IMR-90 (cell line): ENCODE measurements around the gene USP25. TPM values are rescaled to one million over a fixed set of nuclear protein-coding genes. Genes with fewer than 3 reads are reported as not detected.

ENCODE experiments used
- ATAC-seq: fragments of 200-7000 bp; cut with Tn5 transposase; 2 replicates; pipeline ENCODE4 v1.9.1; 2020; ENCODE audit warnings: low read depth, mild to moderate bottlenecking, moderate library complexity
- BruUV-seq: library from RNA; stranded (reverse); fragments of 400-500 nt; replicated peaks from 2 replicates; lab custom pipeline; 2021; lab: Mats Ljungman, UMichigan
- CTCF ChIA-PET: fragments of 300-600 bp; formaldehyde crosslinking; extraction: SDS; loops from one replicate; lab custom pipeline; 2021; ENCODE audit warnings: antibody characterized with exemption; lab: Yijun Ruan, JAX
- POLR2A ChIA-PET: fragments of 300-600 bp; sonication (Branson Sonifier 250); formaldehyde crosslinking; loops from one replicate; lab custom pipeline; 2022; ENCODE audit warnings: antibody characterized with exemption; ENCODE audit not compliant: unreplicated experiment; lab: Charles Lee
- DNase-seq: peaks from one replicate; pipeline ENCODE4 v3.0.0; 2013
- H2AFZ ChIP-seq: replicated peaks from 2 replicates; pipeline ENCODE3; 2013; ENCODE audit warnings: low read length, mild to moderate bottlenecking; ENCODE audit not compliant: poor library complexity
- H2AK5ac ChIP-seq: 2 replicates; pipeline ENCODE4 v1.6.1; 2013; ENCODE audit warnings: low read depth, low read length, inconsistent platforms
- H2AK9ac ChIP-seq: replicated peaks from 2 replicates; pipeline ENCODE3; 2013; ENCODE audit warnings: mild to moderate bottlenecking, low read depth, low read length, moderate library complexity; ENCODE audit not compliant: poor library complexity
- H2BK120ac ChIP-seq: 2 replicates; pipeline ENCODE4 v1.6.1; 2013; ENCODE audit warnings: low read depth, low read length, inconsistent platforms
- H2BK15ac ChIP-seq: 3 replicates; pipeline ENCODE4 v1.6.1; 2013; ENCODE audit warnings: low read depth, low read length, inconsistent platforms
- H2BK20ac ChIP-seq: 2 replicates; pipeline ENCODE4 v1.6.1; 2013; ENCODE audit warnings: low read depth, mild to moderate bottlenecking, inconsistent platforms, low read length, moderate library complexity
- H2BK5ac ChIP-seq: 2 replicates; pipeline ENCODE4 v1.6.1; 2013; ENCODE audit warnings: mild to moderate bottlenecking, low read depth, low read length, inconsistent platforms; ENCODE audit not compliant: poor library complexity, severe bottlenecking
- H3K14ac ChIP-seq: replicated peaks from 2 replicates; pipeline ENCODE4 v1.6.1; 2013; ENCODE audit warnings: low read depth, low read length, inconsistent platforms
- H3K18ac ChIP-seq: 2 replicates; pipeline ENCODE4 v1.6.1; 2013; ENCODE audit warnings: low read depth, low read length, control low read depth
- H3K23ac ChIP-seq: 2 replicates; pipeline ENCODE4 v1.6.1; 2013; ENCODE audit warnings: low read depth, low read length, inconsistent platforms
- H3K27ac ChIP-seq: 2 replicates; pipeline ENCODE4 v1.5.1; 2013; ENCODE audit warnings: mild to moderate bottlenecking, control low read depth, low read length; ENCODE audit not compliant: insufficient read depth
- H3K27me3 ChIP-seq: 2 replicates; pipeline ENCODE4 v1.6.1; 2013; ENCODE audit warnings: low read length; ENCODE audit not compliant: control insufficient read depth, insufficient read depth
- H3K36me3 ChIP-seq: 2 replicates; pipeline ENCODE4 v1.6.1; 2013; ENCODE audit warnings: low read length, mixed read lengths; ENCODE audit not compliant: control insufficient read depth, insufficient read depth
- H3K4ac ChIP-seq: 2 replicates; pipeline ENCODE4 v1.6.1; 2013; ENCODE audit warnings: low read depth, low read length, inconsistent platforms
- H3K4me1 ChIP-seq: 2 replicates; pipeline ENCODE4 v1.6.1; 2013; ENCODE audit warnings: low read length, mixed read lengths; ENCODE audit not compliant: control insufficient read depth, insufficient read depth
- H3K4me2 ChIP-seq: 2 replicates; pipeline ENCODE4 v1.6.1; 2013; ENCODE audit warnings: low read depth, mild to moderate bottlenecking, control low read depth, low read length, moderate library complexity
- H3K4me3 ChIP-seq: 2 replicates; pipeline ENCODE4 v1.5.1; 2013; ENCODE audit warnings: low read depth, mild to moderate bottlenecking, control low read depth, low read length, moderate library complexity; ENCODE audit not compliant: insufficient read depth
- H3K56ac ChIP-seq: 2 replicates; pipeline ENCODE4 v1.6.1; 2013; ENCODE audit warnings: low read length, inconsistent platforms; ENCODE audit not compliant: insufficient read depth; ENCODE audit errors: extremely low read depth
- H3K79me1 ChIP-seq, 2 experiments: 2 replicates each; pipeline ENCODE4 v1.6.1; 2013; ENCODE audit warnings: low read length in 2 of 2, inconsistent platforms in 1 of 2, low read depth in 1 of 2
- H3K9ac ChIP-seq: 2 replicates; pipeline ENCODE4 v1.6.1; 2013; ENCODE audit warnings: low read depth, low read length, control low read depth
- H3K9me1 ChIP-seq: 2 replicates; pipeline ENCODE4 v1.6.1; 2013; ENCODE audit warnings: low read length, inconsistent platforms; ENCODE audit not compliant: insufficient read depth
- H3K9me3 ChIP-seq: 2 replicates; pipeline ENCODE4 v1.6.1; 2013; ENCODE audit warnings: low read length; ENCODE audit not compliant: control insufficient read depth, insufficient read depth
- H4K20me1 ChIP-seq: 2 replicates; pipeline ENCODE4 v1.6.1; 2013; ENCODE audit warnings: low read length, inconsistent platforms; ENCODE audit not compliant: insufficient read depth
- H4K5ac ChIP-seq: 2 replicates; pipeline ENCODE4 v1.6.1; 2013; ENCODE audit warnings: mild to moderate bottlenecking, low read depth, low read length, control low read depth
- H4K8ac ChIP-seq, 2 experiments: 2 replicates each; pipeline ENCODE4 v1.6.1; 2013; ENCODE audit warnings: low read depth in 2 of 2, low read length in 2 of 2, control low read depth in 1 of 2, inconsistent platforms in 1 of 2
- H4K91ac ChIP-seq: 2 replicates; pipeline ENCODE4 v1.6.1; 2013; ENCODE audit warnings: low read depth, low read length, inconsistent platforms; ENCODE audit not compliant: insufficient read depth
- MAFK ChIP-seq: IDR thresholded peaks from 2 replicates; pipeline ENCODE4 v1.6.1; 2012; ENCODE audit warnings: low read depth, low read length, improper control_type of control experiment
- RCOR1 ChIP-seq: IDR thresholded peaks from 2 replicates; pipeline ENCODE4 v1.6.1; 2012; ENCODE audit warnings: mild to moderate bottlenecking, low read length, improper control_type of control experiment; ENCODE audit not compliant: insufficient replicate concordance
- SMC3 ChIP-seq: fragments of 150-350 bp; IDR thresholded peaks from 2 replicates; pipeline ENCODE4 v1.6.1; 2016; ENCODE audit warnings: low read depth, mild to moderate bottlenecking, antibody characterized with exemption, low read length, moderate library complexity
- WGBS, 2 experiments: methylation state at CpG; one replicate each; pipeline versions ENCODE4 v1.1.5 to v1.1.7; 2013; ENCODE audit warnings: missing lambda C conversion rate in 2 of 2; ENCODE audit not compliant: insufficient read length in 1 of 2; ENCODE audit errors: extremely low coverage in 2 of 2; 5-methylcytosine and 5-hydroxymethylcytosine counted together
- dilution Hi-C: fragments of 300-500 bp; cut with HindIII; formaldehyde crosslinking; loops from one replicate; pipeline ENCODE4 v1.14.3; 2018; ENCODE audit warnings: low sequenced_read_pairs; ENCODE audit not compliant: unreplicated experiment
- in situ Hi-C: fragments of 300-500 bp; cut with MboI; formaldehyde crosslinking; loops from 3 replicates; pipeline ENCODE4 v1.14.3; 2019; ENCODE audit warnings: low sequenced_read_pairs, inconsistent platforms, mixed read lengths
- intact Hi-C: fragments of 100-400 bp; cut with micrococcal nuclease; formaldehyde crosslinking; loops from 2 replicates; pipeline ENCODE4 v1.10.0; 2022
- polyA plus RNA-seq, 3 experiments: library from polyadenylated mRNA; depleted of rRNA; stranded (reverse); fragments of >200 nt; gene quantifications; 2 replicates each; pipeline ENCODE4 v1.2.3, GENCODE V29; 2012; ENCODE audit warnings: low replicate concordance in 1 of 3
- total RNA-seq: library from RNA; depleted of rRNA; stranded (reverse); fragments of >200 nt; gene quantifications from 2 replicates; pipeline ENCODE4 v1.2.3, GENCODE V29; 2012
- TF ChIP-seq, protein P1 (sequence below): fragments of 150-350 bp; IDR thresholded peaks from 2 replicates; pipeline ENCODE4 v1.6.1; 2017; ENCODE audit warnings: mild to moderate bottlenecking, antibody characterized with exemption, low read length, low read depth

USP25 gene
- total and polyA plus RNA-seq, 2 of the 4 experiments (the other 2 are of a cell fraction): 9.3 to 23.3 TPM

DNA sequence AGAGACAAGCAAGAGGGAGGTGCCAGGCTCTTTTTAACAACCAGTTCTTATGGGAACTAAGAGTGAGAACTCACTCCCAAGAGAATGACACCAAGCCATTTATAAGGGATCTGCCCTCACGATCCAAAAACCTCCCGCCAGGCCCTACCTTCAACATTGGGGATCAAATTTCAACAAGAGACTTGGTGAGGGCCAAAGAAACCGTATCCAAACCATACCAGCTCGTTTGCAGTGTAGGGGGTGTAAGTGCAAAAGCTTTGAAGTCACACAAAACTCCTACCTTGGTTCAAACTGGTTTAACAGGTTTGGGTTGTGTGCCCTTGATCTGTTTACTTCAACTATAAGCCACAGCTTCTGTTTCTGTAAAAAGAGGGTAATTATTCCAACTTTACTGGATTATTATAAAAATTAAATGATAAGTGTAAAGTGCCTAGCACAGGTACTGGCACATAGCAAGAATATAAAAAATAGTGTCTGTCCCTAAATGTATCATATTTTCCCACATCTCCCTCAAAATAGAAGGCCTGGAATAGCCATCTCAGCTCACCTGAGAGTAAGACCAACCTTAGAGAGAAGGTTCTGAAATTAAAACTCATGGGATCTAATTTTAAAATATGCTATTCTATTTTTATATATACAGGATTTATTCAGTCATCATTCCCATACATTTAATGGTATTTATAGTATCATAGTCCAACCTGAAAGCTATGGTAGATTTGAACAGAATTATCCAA, 7.0 kb upstream of the USP25 start:
- Histone ChIP-seq H2AFZ (no peak overlapping the region), H3K14ac (no peak overlapping the region), H4K91ac (no peak overlapping the region), H3K9me3 (no peaks in the 10 kb centered on the region), H3K79me1 (no peaks in the 10 kb centered on the region), H3K36me3 (no peaks in the 10 kb centered on the region), H3K4me2 (no peak overlapping the region), H2BK20ac (no peak overlapping the region), H3K23ac (no peak overlapping the region), H3K4me1 (no peaks in the 10 kb centered on the region), H3K27ac (no peak overlapping the region), H3K9ac (no peak overlapping the region), H2AK5ac (no peak overlapping the region), H3K4ac (no peak overlapping the region), H3K4me3 (no peak overlapping the region), H2BK15ac (no peak overlapping the region), H4K20me1 (no peaks in the 10 kb centered on the region), H3K27me3 (no peaks in the 10 kb centered on the region; the same call in 1 of the 2 replicates), H4K5ac (no peak overlapping the region), H4K8ac (no peak overlapping the region), H3K18ac (no peak overlapping the region), H3K56ac (no peak overlapping the region), H3K9me1 (no peaks in the 10 kb centered on the region), H2AK9ac (no peak overlapping the region), H2BK120ac (no peak overlapping the region), H2BK5ac (no peak overlapping the region)
- intact Hi-C loops (no loop called here), in situ Hi-C loops (no loop called here), dilution Hi-C loops (no loop called here)
- TF ChIP-seq RCOR1 (no peak), SMC3 (no peak), MAFK (no peak)
- TF ChIP-seq, protein P1, sequence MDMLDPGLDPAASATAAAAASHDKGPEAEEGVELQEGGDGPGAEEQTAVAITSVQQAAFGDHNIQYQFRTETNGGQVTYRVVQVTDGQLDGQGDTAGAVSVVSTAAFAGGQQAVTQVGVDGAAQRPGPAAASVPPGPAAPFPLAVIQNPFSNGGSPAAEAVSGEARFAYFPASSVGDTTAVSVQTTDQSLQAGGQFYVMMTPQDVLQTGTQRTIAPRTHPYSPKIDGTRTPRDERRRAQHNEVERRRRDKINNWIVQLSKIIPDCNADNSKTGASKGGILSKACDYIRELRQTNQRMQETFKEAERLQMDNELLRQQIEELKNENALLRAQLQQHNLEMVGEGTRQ: no peak
- ATAC-seq (no peak), DNase-seq (no peak)
- ChIA-PET CTCF (no interaction called here), POLR2A (no interaction called here)
- BruUV-seq: no TSS peak
- no CpG with 5 or more reads among the region's 4 CpGs for WGBS, 2 experiments
